ENCODE results near the gene GSE1.

GSE1 gene

GRCh38 chr16:85709766-85710585 lies 96.9 kb downstream of the GSE1 start:
- H3K36me3 ChIP-seq (ENCODE audit: control insufficient read depth, insufficient read depth, low read length), result no peaks in the 10 kb centered on the region
- H3K9ac ChIP-seq (ENCODE audit: low read length), result no peak overlapping the region
- peaks cover 4% of the 10 kb centered on the region for H3K27me3 ChIP-seq (ENCODE audit: control insufficient read depth, insufficient read depth, low read length)
- H3K4me1 ChIP-seq (ENCODE audit: control insufficient read depth, insufficient read depth, low read length), result no peaks in the 10 kb centered on the region
- H3K4me3 ChIP-seq (ENCODE audit: low read length), result no peak overlapping the region
- H3K9me3 ChIP-seq (ENCODE audit: control insufficient read depth, low read length), result no peaks in the 10 kb centered on the region

- H3K36me3 ChIP-seq (ENCODE audit: control insufficient read depth, insufficient read depth, low read length), result no peaks in the 10 kb centered on the region
- peaks cover 11% of the 10 kb centered on the region for H3K27me3 ChIP-seq (ENCODE audit: control insufficient read depth, insufficient read depth, low read length)
- no peaks in the 10 kb centered on the region for H3K9me3 ChIP-seq (ENCODE audit: control insufficient read depth, low read length)
- no peaks in the 10 kb centered on the region for H3K4me1 ChIP-seq (ENCODE audit: control insufficient read depth, insufficient read depth, low read length)
- H3K4me3 ChIP-seq (ENCODE audit: low read length), result no peak overlapping the region
- no peak overlapping the region for H3K9ac ChIP-seq (ENCODE audit: low read length)
Observed at GRCh38 chr16:85710732-85711131, 97.6 kb downstream of the GSE1 start.

GRCh38 chr16:85711982-85712587 lies 99.0 kb downstream of the GSE1 start:
- H3K36me3 ChIP-seq (ENCODE audit: control insufficient read depth, insufficient read depth, low read length), result no peaks in the 10 kb centered on the region
- peaks cover 24% of the 10 kb centered on the region for H3K27me3 ChIP-seq (ENCODE audit: control insufficient read depth, insufficient read depth, low read length)
- no peaks in the 10 kb centered on the region for H3K4me1 ChIP-seq (ENCODE audit: control insufficient read depth, insufficient read depth, low read length)

GRCh38 chr16:85712801-85713200 lies 99.7 kb downstream of the GSE1 start:
- Histone ChIP-seq H3K4me3 (ENCODE audit: low read length) (no peak overlapping the region), H3K9me3 (ENCODE audit: control insufficient read depth, low read length) (no peaks in the 10 kb centered on the region), H3K27me3 (ENCODE audit: control insufficient read depth, insufficient read depth, low read length) (peaks cover 26% of the 10 kb centered on the region), H3K36me3 (ENCODE audit: control insufficient read depth, insufficient read depth, low read length) (no peaks in the 10 kb centered on the region), H3K9ac (ENCODE audit: low read length) (no peak overlapping the region), H3K4me1 (ENCODE audit: control insufficient read depth, insufficient read depth, low read length) (no peaks in the 10 kb centered on the region)

More at GRCh38 chr16:85711982-85712587, 99.0 kb downstream of the GSE1 start:
- Histone ChIP-seq H3K9ac (ENCODE audit: low read length) (no peak overlapping the region), H3K9me3 (ENCODE audit: control insufficient read depth, low read length) (no peaks in the 10 kb centered on the region), H3K4me3 (ENCODE audit: low read length) (no peak overlapping the region)

GRCh38 chr16:85715169-85716021 lies 102.3 kb downstream of the GSE1 start:
- Histone ChIP-seq H3K36me3 (ENCODE audit: control insufficient read depth, insufficient read depth, low read length) (no peaks in the 10 kb centered on the region), H3K9me3 (ENCODE audit: control insufficient read depth, low read length) (no peaks in the 10 kb centered on the region), H3K9ac (ENCODE audit: low read length) (no peak overlapping the region), H3K4me3 (ENCODE audit: low read length) (no peak overlapping the region), H3K27me3 (ENCODE audit: control insufficient read depth, insufficient read depth, low read length) (peaks cover 26% of the 10 kb centered on the region), H3K4me1 (ENCODE audit: control insufficient read depth, insufficient read depth, low read length) (no peaks in the 10 kb centered on the region)

- Histone ChIP-seq H3K4me1 (ENCODE audit: control insufficient read depth, insufficient read depth, low read length) (no peaks in the 10 kb centered on the region), H3K36me3 (ENCODE audit: control insufficient read depth, insufficient read depth, low read length) (no peaks in the 10 kb centered on the region), H3K9me3 (ENCODE audit: control insufficient read depth, low read length) (no peaks in the 10 kb centered on the region), H3K9ac (ENCODE audit: low read length) (no peak overlapping the region), H3K27me3 (ENCODE audit: control insufficient read depth, insufficient read depth, low read length) (peaks cover 26% of the 10 kb centered on the region), H3K4me3 (ENCODE audit: low read length) (no peak overlapping the region)
Observed at GRCh38 chr16:85716022-85716679, 103.0 kb downstream of the GSE1 start.

GRCh38 chr16:85716680-85717038 lies 103.5 kb downstream of the GSE1 start:
- Histone ChIP-seq H3K4me3 (ENCODE audit: low read length) (no peak overlapping the region), H3K36me3 (ENCODE audit: control insufficient read depth, insufficient read depth, low read length) (no peaks in the 10 kb centered on the region), H3K9me3 (ENCODE audit: control insufficient read depth, low read length) (no peaks in the 10 kb centered on the region), H3K27me3 (ENCODE audit: control insufficient read depth, insufficient read depth, low read length) (peaks cover 26% of the 10 kb centered on the region), H3K4me1 (ENCODE audit: control insufficient read depth, insufficient read depth, low read length) (no peaks in the 10 kb centered on the region), H3K9ac (ENCODE audit: low read length) (no peak overlapping the region)

GRCh38 chr16:85717393-85718152 lies 104.5 kb downstream of the GSE1 start:
- no peak overlapping the region for H3K9ac ChIP-seq (ENCODE audit: low read length)

GRCh38 chr16:85718153-85718477 lies 105.0 kb downstream of the GSE1 start:
- Histone ChIP-seq H3K27me3 (ENCODE audit: control insufficient read depth, insufficient read depth, low read length) (peaks cover 26% of the 10 kb centered on the region), H3K9ac (ENCODE audit: low read length) (no peak overlapping the region), H3K36me3 (ENCODE audit: control insufficient read depth, insufficient read depth, low read length) (no peaks in the 10 kb centered on the region), H3K9me3 (ENCODE audit: control insufficient read depth, low read length) (no peaks in the 10 kb centered on the region), H3K4me3 (ENCODE audit: low read length) (no peak overlapping the region), H3K4me1 (ENCODE audit: control insufficient read depth, insufficient read depth, low read length) (no peaks in the 10 kb centered on the region)

More at GRCh38 chr16:85717393-85718152, 104.5 kb downstream of the GSE1 start:
- no peaks in the 10 kb centered on the region for H3K9me3 ChIP-seq (ENCODE audit: control insufficient read depth, low read length)
- H3K4me3 ChIP-seq (ENCODE audit: low read length), result no peak overlapping the region
- H3K36me3 ChIP-seq (ENCODE audit: control insufficient read depth, insufficient read depth, low read length), result no peaks in the 10 kb centered on the region
- H3K27me3 ChIP-seq (ENCODE audit: control insufficient read depth, insufficient read depth, low read length), result peaks cover 26% of the 10 kb centered on the region
- H3K4me1 ChIP-seq (ENCODE audit: control insufficient read depth, insufficient read depth, low read length), result no peaks in the 10 kb centered on the region

- Histone ChIP-seq H3K4me1 (ENCODE audit: control insufficient read depth, insufficient read depth, low read length) (no peaks in the 10 kb centered on the region), H3K9ac (ENCODE audit: low read length) (no peak overlapping the region)
Observed at GRCh38 chr16:85718682-85719081, 105.6 kb downstream of the GSE1 start.

GRCh38 chr16:85719605-85720301 lies 106.6 kb downstream of the GSE1 start:
- H3K4me1 ChIP-seq (ENCODE audit: control insufficient read depth, insufficient read depth, low read length), result no peaks in the 10 kb centered on the region
- H3K9me3 ChIP-seq (ENCODE audit: control insufficient read depth, low read length), result no peaks in the 10 kb centered on the region

More at GRCh38 chr16:85718682-85719081, 105.6 kb downstream of the GSE1 start:
- Histone ChIP-seq H3K9me3 (ENCODE audit: control insufficient read depth, low read length) (no peaks in the 10 kb centered on the region), H3K4me3 (ENCODE audit: low read length) (no peak overlapping the region), H3K27me3 (ENCODE audit: control insufficient read depth, insufficient read depth, low read length) (peaks cover 26% of the 10 kb centered on the region), H3K36me3 (ENCODE audit: control insufficient read depth, insufficient read depth, low read length) (no peaks in the 10 kb centered on the region)

More at GRCh38 chr16:85719605-85720301, 106.6 kb downstream of the GSE1 start:
- Histone ChIP-seq H3K4me3 (ENCODE audit: low read length) (no peak overlapping the region), H3K27me3 (ENCODE audit: control insufficient read depth, insufficient read depth, low read length) (peaks cover 26% of the 10 kb centered on the region), H3K36me3 (ENCODE audit: control insufficient read depth, insufficient read depth, low read length) (no peaks in the 10 kb centered on the region), H3K9ac (ENCODE audit: low read length) (no peak overlapping the region)
